HG03442 (cell line): ENCODE results near the gene MEOX2.

Experiments used
- ATAC-seq: cut with Tn5 transposase; IDR thresholded peaks from one replicate; pipeline ENCODE4 v1.9.1; 2021; ENCODE audit warnings: mild to moderate bottlenecking, moderate library complexity; ENCODE audit not compliant: unreplicated experiment

Gene MEOX2

GRCh38 chr7:15618275-15618674 lies 68.2 kb downstream of the MEOX2 start:
- ATAC-seq = no peak

- no peak for ATAC-seq
These were observed 74.3 kb downstream of the MEOX2 start for GRCh38 chr7:15612205-15612604.

- no peak for ATAC-seq
These were observed 76.0 kb downstream of the MEOX2 start for GRCh38 chr7:15610503-15610902.

GRCh38 chr7:15609287-15609686 lies 77.2 kb downstream of the MEOX2 start:
- ATAC-seq = no peak

- no peak for ATAC-seq
These were observed 78.8 kb downstream of the MEOX2 start for GRCh38 chr7:15607529-15608210.

GRCh38 chr7:15606561-15606960 lies 79.9 kb downstream of the MEOX2 start:
- ATAC-seq = no peak

- no peak for ATAC-seq
These were observed 82.3 kb downstream of the MEOX2 start for GRCh38 chr7:15604166-15604565.

GRCh38 chr7:15603124-15603523 lies 83.4 kb downstream of the MEOX2 start:
- no peak for ATAC-seq

- ATAC-seq = no peak
These were observed 84.2 kb downstream of the MEOX2 start for GRCh38 chr7:15602236-15602635.

GRCh38 chr7:15601175-15601574 lies 85.3 kb downstream of the MEOX2 start:
- no peak for ATAC-seq

- ATAC-seq = no peak
These were observed 86.2 kb downstream of the MEOX2 start for GRCh38 chr7:15600298-15600697.

- ATAC-seq = no peak
These were observed 92.0 kb downstream of the MEOX2 start for GRCh38 chr7:15594461-15594860.

- no peak for ATAC-seq
These were observed 93.1 kb downstream of the MEOX2 start for GRCh38 chr7:15593382-15593781.

- no peak for ATAC-seq
These were observed 100.2 kb downstream of the MEOX2 start for GRCh38 chr7:15586266-15586665.

GRCh38 chr7:15584575-15584974 lies 101.9 kb downstream of the MEOX2 start:
- ATAC-seq = no peak

- ATAC-seq = no peak
These were observed 103.7 kb downstream of the MEOX2 start for GRCh38 chr7:15582773-15583172.

- ATAC-seq = no peak
These were observed 105.0 kb downstream of the MEOX2 start for GRCh38 chr7:15581352-15581951.

- ATAC-seq = no peak
These were observed 105.7 kb downstream of the MEOX2 start for GRCh38 chr7:15580604-15581351.

- no peak for ATAC-seq
These were observed 108.9 kb downstream of the MEOX2 start for GRCh38 chr7:15577600-15577999.

GRCh38 chr7:15571301-15571878 lies 115.1 kb downstream of the MEOX2 start:
- no peak for ATAC-seq

- ATAC-seq = no peak
These were observed 118.8 kb downstream of the MEOX2 start for GRCh38 chr7:15567652-15568051.

- ATAC-seq = no peak
These were observed 119.4 kb downstream of the MEOX2 start for GRCh38 chr7:15567036-15567435.
